K562 (cell line): ENCODE data around the gene REEP6. TPM values are rescaled to one million over a fixed set of nuclear protein-coding genes. Genes with fewer than 3 reads are reported as not detected.

Source experiments
- ATAC-seq: fragments of 200-7000 bp; cut with Tn5 transposase; 3 replicates; pipeline ENCODE4 v1.9.1; 2020; ENCODE audit warnings: moderate library complexity
- BruUV-seq: library from RNA; stranded (reverse); fragments of 400-500 nt; replicated peaks from 2 replicates; lab custom pipeline; 2021; lab: Mats Ljungman, UMichigan
- CTCF ChIA-PET: fragments of 300-600 bp; formaldehyde crosslinking; extraction: SDS; loops from one replicate; lab custom pipeline; 2021; ENCODE audit warnings: low intra/inter-chr PET ratio; lab: Yijun Ruan, JAX
- POLR2A ChIA-PET: fragments of 300-600, 350-650 bp; sonication (Branson Sonifier 250); formaldehyde crosslinking; extraction: SDS; loops from one replicate; lab custom pipeline; 2021; ENCODE audit warnings: antibody characterized with exemption, inconsistent platforms; lab: Yijun Ruan, JAX
- DNase-seq, 4 experiments: peaks; one replicate each; pipeline versions ENCODE4 v3.0.0 to v3.0.0-alpha.2; 2011 to 2018; ENCODE audit warnings: low spot score in 3 of 4, mixed read lengths in 3 of 4; ENCODE audit errors: extremely low read depth in 1 of 4
- FAIRE-seq: peaks from 2 replicates; lab custom pipeline; 2011; peaks lifted over from hg19 to GRCh38; lab: Jason Lieb, UNC
- H2AFZ ChIP-seq: 2 replicates; pipeline ENCODE4 v1.6.0; 2011; ENCODE audit warnings: low read depth, low read length, control low read depth, inconsistent platforms
- H3K27ac ChIP-seq: fragments of 200-600 bp; 3 replicates; pipeline ENCODE4 v1.8.0; 2011; ENCODE audit warnings: low read depth, mild to moderate bottlenecking, control low read depth, inconsistent platforms, low read length, moderate library complexity, mixed read lengths; ENCODE audit errors: extremely low read depth
- H3K27me3 ChIP-seq, 2 experiments: fragments of 300-600 bp in 1 of 2; 2 replicates in 1 of 2; 3 replicates in 1 of 2; pipeline versions ENCODE4 v1.6.0 to v1.8.0; 2011; ENCODE audit warnings: inconsistent platforms in 2 of 2, low read length in 2 of 2, mild to moderate bottlenecking in 1 of 2, mixed read lengths in 1 of 2, moderate library complexity in 1 of 2; ENCODE audit not compliant: control insufficient read depth in 2 of 2, insufficient read depth in 2 of 2
- H3K36me3 ChIP-seq: fragments of 300-600 bp; 3 replicates; pipeline ENCODE4 v1.8.0; 2011; ENCODE audit warnings: mild to moderate bottlenecking, low read length, inconsistent platforms; ENCODE audit not compliant: control insufficient read depth, insufficient read depth
- H3K4me1 ChIP-seq, 2 experiments: fragments of 200-600 bp in 1 of 2; replicated peaks in 1 of 2; 2 replicates in 1 of 2; 3 replicates in 1 of 2; pipeline versions ENCODE4 v1.5.1 to v1.8.0; 2011; ENCODE audit warnings: inconsistent platforms in 2 of 2, low read length in 2 of 2, mild to moderate bottlenecking in 1 of 2, mixed read lengths in 1 of 2, moderate library complexity in 1 of 2; ENCODE audit not compliant: control insufficient read depth in 2 of 2, insufficient read depth in 2 of 2
- H3K4me2 ChIP-seq: 2 replicates; pipeline ENCODE4 v1.6.1; 2011; ENCODE audit warnings: low read length, control low read depth, inconsistent platforms, mixed read lengths; ENCODE audit not compliant: insufficient read depth
- H3K4me3 ChIP-seq: fragments of 200-600 bp; sonication (generic), shearing (Covaris generic); 2 replicates; pipeline ENCODE4 v1.5.1; 2016; ENCODE audit warnings: control low read depth, inconsistent platforms
- H3K79me2 ChIP-seq: fragments of 200-600 bp; 3 replicates; pipeline ENCODE4 v1.8.0; 2011; ENCODE audit warnings: low read length, inconsistent platforms; ENCODE audit not compliant: control insufficient read depth, insufficient read depth
- H3K9ac ChIP-seq, 2 experiments: 2 replicates each; pipeline versions ENCODE4 v1.6.0 to v1.6.1; 2011; ENCODE audit warnings: low read depth in 2 of 2, low read length in 2 of 2, control low read depth in 1 of 2, inconsistent platforms in 1 of 2, mild to moderate bottlenecking in 1 of 2, mixed read lengths in 1 of 2; ENCODE audit not compliant: insufficient read depth in 1 of 2
- H3K9me1 ChIP-seq: one replicate; pipeline ENCODE4 v1.6.0; 2011; ENCODE audit warnings: inconsistent platforms, mild to moderate bottlenecking, low read length, moderate library complexity; ENCODE audit not compliant: control insufficient read depth, insufficient read depth
- H3K9me3 ChIP-seq: replicated peaks from 2 replicates; pipeline ENCODE4 v1.5.1; 2011; ENCODE audit warnings: low read depth, low read length, inconsistent platforms; ENCODE audit not compliant: control insufficient read depth, insufficient read depth
- H4K20me1 ChIP-seq: replicated peaks from 2 replicates; pipeline ENCODE4 v1.6.1; 2011; ENCODE audit warnings: low read length, inconsistent platforms, mixed read lengths; ENCODE audit not compliant: control insufficient read depth, insufficient read depth
- HMGN3 ChIP-seq: IDR thresholded peaks from 2 replicates; pipeline ENCODE4 v1.6.1; 2011; ENCODE audit warnings: borderline replicate concordance, low read depth, mild to moderate bottlenecking, mixed read lengths, low read length; ENCODE audit not compliant: insufficient read length; ENCODE audit errors: extremely low read depth
- KLF13 ChIP-seq: fragments of 450-650 bp; IDR thresholded peaks from 2 replicates; pipeline ENCODE4 v1.6.1; 2016; ENCODE audit warnings: missing genetic modification characterization, low read depth, mild to moderate bottlenecking, missing compliant biosample characterization, moderate library complexity, borderline replicate concordance
- MYBL2 ChIP-seq, 2 experiments: fragments of 450-650 bp in 1 of 2; sonication (generic) in 1 of 2; formaldehyde crosslinking in 1 of 2; IDR thresholded peaks; 2 replicates each; pipeline versions ENCODE4 v1.6.1 to v1.8.1; 2017 to 2022; ENCODE audit warnings: borderline replicate concordance in 1 of 2, inconsistent platforms in 1 of 2, low read depth in 1 of 2, mild to moderate bottlenecking in 1 of 2, missing genetic modification reagents in 1 of 2, moderate library complexity in 1 of 2
- NRF1 ChIP-seq, 2 experiments: fragments of 450-650 bp; IDR thresholded peaks in 1 of 2; conservative IDR thresholded peaks in 1 of 2; 2 replicates each; pipeline ENCODE4 v1.6.1; 2014; ENCODE audit warnings: mild to moderate bottlenecking in 2 of 2
- POLR2G ChIP-seq: fragments of 200-400 bp; formaldehyde crosslinking; IDR thresholded peaks from 2 replicates; pipeline ENCODE4 v1.6.1; 2017; ENCODE audit warnings: low read depth, mild to moderate bottlenecking, antibody characterized with exemption, low read length, moderate library complexity
- RBFOX2 ChIP-seq: fragments of 200-400 bp; formaldehyde crosslinking; IDR thresholded peaks from 2 replicates; pipeline ENCODE4 v1.6.1; 2017; ENCODE audit warnings: low read depth, mild to moderate bottlenecking, low read length, moderate library complexity
- SRSF9 ChIP-seq: fragments of 200-400 bp; formaldehyde crosslinking; IDR thresholded peaks from 2 replicates; pipeline ENCODE4 v1.6.1; 2017; ENCODE audit warnings: low read depth, low read length, borderline replicate concordance
- ZBTB7A ChIP-seq: IDR thresholded peaks from 2 replicates; pipeline ENCODE4 v1.6.1; 2011; ENCODE audit warnings: low read depth, mild to moderate bottlenecking, low read length, moderate library complexity, borderline replicate concordance; ENCODE audit not compliant: control insufficient read depth
- ZNF12 ChIP-seq: sonication (generic); formaldehyde crosslinking; IDR thresholded peaks from 2 replicates; pipeline ENCODE4 v1.4.0; 2020; ENCODE audit warnings: mild to moderate bottlenecking, missing genetic modification reagents
- ZNF778 ChIP-seq: fragments of 450-650 bp; formaldehyde crosslinking; IDR thresholded peaks from 2 replicates; pipeline ENCODE4 v1.4.0; 2020; ENCODE audit warnings: mild to moderate bottlenecking, moderate library complexity
- WGBS: fragments of 100-300 bp; shearing (Covaris generic); methylation state at CpG from one replicate; pipeline ENCODE4 v1.1.6; 2016; ENCODE audit warnings: low coverage, mixed read lengths; ENCODE audit not compliant: insufficient coverage; ENCODE audit errors: missing lambda C conversion rate; 5-methylcytosine and 5-hydroxymethylcytosine counted together
- in situ Hi-C: fragments of 300-500 bp; cut with MboI; formaldehyde crosslinking; loops from 4 replicates; pipeline ENCODE4 v1.15.0; 2018; ENCODE audit warnings: inconsistent platforms, mixed read lengths
- intact Hi-C: fragments of 100-400 bp; cut with micrococcal nuclease; formaldehyde crosslinking; loops from 2 replicates; pipeline ENCODE4 v1.14.2; 2022
- polyA plus RNA-seq, 8 experiments: library from polyadenylated mRNA; depleted of rRNA in 4 of 8; stranded (reverse) in 5 of 8; unstranded in 3 of 8; fragments of >200 nt; fragmentation: Nextera tagmentation in 2 of 8; fragmentation: Illumina TruSeq in 1 of 8; extraction: Ambion mirVana in 2 of 8; extraction: Trizol in 1 of 8; gene quantifications; 2 replicates each; pipeline versions ENCODE4 v1.2.1 to v1.2.3, GENCODE V29; 2011 to 2014; ENCODE audit warnings: inconsistent platforms in 1 of 8, missing spikeins in 1 of 8
- total RNA-seq, 7 experiments: library from RNA; depleted of rRNA in 6 of 7; stranded (reverse); fragments of >200 nt in 6 of 7; fragmentation: Illumina TruSeq in 2 of 7; extraction: Trizol in 2 of 7; gene quantifications; 2 replicates each; pipeline versions ENCODE4 v1.2.1 to v1.2.3, GENCODE V29; 2011 to 2021; ENCODE audit warnings: low replicate concordance in 1 of 7
- TF ChIP-seq, protein P1 (sequence below): fragments of 450-650 bp; IDR thresholded peaks from 2 replicates; pipeline ENCODE4 v1.6.1; 2018; ENCODE audit not compliant: partially characterized antibody

REEP6 gene
- total and polyA plus RNA-seq, 9 of the 15 experiments (the other 6 are each of a cell fraction or from before 2014, with no cell fraction given), result 1.2 to 64.2 (median 12.7) TPM

GRCh38 chr19:1471010-1471514 lies 19.9 kb upstream of the REEP6 start:
- no peaks in the 10 kb centered on the region for H3K27me3 ChIP-seq

More at GRCh38 chr19:1471010-1471514, 19.9 kb upstream of the REEP6 start:
- Histone ChIP-seq H3K4me1 (peaks cover 6 to 86% of the 10 kb centered on the region in 2 experiments; a peak in 4 of 5 replicates), H3K79me2 (peaks cover 31% of the 10 kb centered on the region), H3K36me3 (peaks cover 19% of the 10 kb centered on the region; the same call in 1 of the 3 replicates), H3K4me3 (no peak overlapping the region)
- peak; percentile 5; the same call in 1 of the 2 replicates for TF ChIP-seq POLR2G
- no peak for TF ChIP-seq SRSF9
- TF ChIP-seq ZNF12, result peak; percentile 50; the same call in 1 of the 2 replicates
- TF ChIP-seq NRF1 (conservative IDR thresholded peaks at IDR 0.05 in 1 of 2, IDR thresholded peaks at IDR 0.05 in 1 of 2), result 0 out of 4 replicates have a peak, but pooled peaks of 1 of the 2 experiments have one; percentile 29
- peak; percentile 49; the same call in 1 of the 2 replicates for TF ChIP-seq KLF13 (tag)
- TF ChIP-seq RBFOX2, result peak; percentile 37
- peak; percentile 38; the same call in 1 of the 2 replicates for TF ChIP-seq ZBTB7A
- no peak for TF ChIP-seq ZNF778
- TF ChIP-seq, protein P1, sequence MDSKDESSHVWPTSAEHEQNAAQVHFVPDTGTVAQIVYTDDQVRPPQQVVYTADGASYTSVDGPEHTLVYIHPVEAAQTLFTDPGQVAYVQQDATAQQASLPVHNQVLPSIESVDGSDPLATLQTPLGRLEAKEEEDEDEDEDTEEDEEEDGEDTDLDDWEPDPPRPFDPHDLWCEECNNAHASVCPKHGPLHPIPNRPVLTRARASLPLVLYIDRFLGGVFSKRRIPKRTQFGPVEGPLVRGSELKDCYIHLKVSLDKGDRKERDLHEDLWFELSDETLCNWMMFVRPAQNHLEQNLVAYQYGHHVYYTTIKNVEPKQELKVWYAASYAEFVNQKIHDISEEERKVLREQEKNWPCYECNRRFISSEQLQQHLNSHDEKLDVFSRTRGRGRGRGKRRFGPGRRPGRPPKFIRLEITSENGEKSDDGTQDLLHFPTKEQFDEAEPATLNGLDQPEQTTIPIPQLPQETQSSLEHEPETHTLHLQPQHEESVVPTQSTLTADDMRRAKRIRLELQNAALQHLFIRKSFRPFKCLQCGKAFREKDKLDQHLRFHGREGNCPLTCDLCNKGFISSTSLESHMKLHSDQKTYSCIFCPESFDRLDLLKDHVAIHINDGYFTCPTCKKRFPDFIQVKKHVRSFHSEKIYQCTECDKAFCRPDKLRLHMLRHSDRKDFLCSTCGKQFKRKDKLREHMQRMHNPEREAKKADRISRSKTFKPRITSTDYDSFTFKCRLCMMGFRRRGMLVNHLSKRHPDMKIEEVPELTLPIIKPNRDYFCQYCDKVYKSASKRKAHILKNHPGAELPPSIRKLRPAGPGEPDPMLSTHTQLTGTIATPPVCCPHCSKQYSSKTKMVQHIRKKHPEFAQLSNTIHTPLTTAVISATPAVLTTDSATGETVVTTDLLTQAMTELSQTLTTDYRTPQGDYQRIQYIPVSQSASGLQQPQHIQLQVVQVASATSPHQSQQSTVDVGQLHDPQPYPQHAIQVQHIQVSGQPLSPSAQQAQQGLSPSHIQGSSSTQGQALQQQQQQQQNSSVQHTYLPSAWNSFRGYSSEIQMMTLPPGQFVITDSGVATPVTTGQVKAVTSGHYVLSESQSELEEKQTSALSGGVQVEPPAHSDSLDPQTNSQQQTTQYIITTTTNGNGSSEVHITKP, result peak; percentile 85
- TF ChIP-seq HMGN3, result peak; percentile 56
- TF ChIP-seq MYBL2 (IDR thresholded peaks at IDR 0.05; ENCODE audit: low read depth), result no peak
- TF ChIP-seq MYBL2 (CRISPR knock-in tag; IDR thresholded peaks at IDR 0.05; ENCODE audit: borderline replicate concordance), result no peak
- TF ChIP-seq, all 486 proteins: peak for 8
- no peak overlapping the region for H2AFZ ChIP-seq
- intact Hi-C loops, result no loop called here
- H3K9me1 ChIP-seq, result no peaks in the 10 kb centered on the region
- ChIA-PET CTCF (interaction anchor here (0.6 kb wide), 1 partner anchor 42 kb away, joined by 3 read pairs; no protein-coding TSS in a partner anchor), POLR2A (interaction anchor here (1.2 to 1.7 kb wide), 4 partner anchors 12 to 28 kb away, joined by 6 to 9 read pairs (median 6); no protein-coding TSS in a partner anchor)
- no peak for DNase-seq
- H3K4me2 ChIP-seq, result peak overlapping the region; percentile 13; the same call in 1 of the 2 replicates
- in situ Hi-C loops, result no loop called here
- 23% methylated on average over 27 of the region's 28 CpGs for WGBS
- H3K27ac ChIP-seq, result no peak overlapping the region
- H3K9me3 ChIP-seq, result no peaks in the 10 kb centered on the region
- peaks cover 18% of the 10 kb centered on the region for H4K20me1 ChIP-seq
- peak; percentile 40 for FAIRE-seq
- BruUV-seq, result no TSS peak
- peak overlapping the region in 1 of 2 experiments; percentile 75; a peak in 1 of 4 replicates for H3K9ac ChIP-seq
- peak; percentile 66 for ATAC-seq
